ENCODE results near the gene ORAI3. TPM values are rescaled to one million over a fixed set of nuclear protein-coding genes. Genes with fewer than 3 reads are reported as not detected.
A peak's percentile ranks its signal among the peaks of the same experiment; 100 is the strongest.

Gene ORAI3
- total RNA-seq, 1 donor from 2014 or later: 30.2 TPM

- H3K9me3 ChIP-seq: no peaks in the 10 kb centered on the region
- no peak for DNase-seq
- no peak for TF ChIP-seq CTCF (IDR thresholded peaks at IDR 0.05)
- peaks cover 12% of the 10 kb centered on the region for H3K4me1 ChIP-seq
- peaks cover 26% of the 10 kb centered on the region for H3K36me3 ChIP-seq
- no peak overlapping the region for H3K4me3 ChIP-seq
- intact Hi-C loops (cut with DNase I): no loop called here
- no peaks in the 10 kb centered on the region for H3K27me3 ChIP-seq (ENCODE audit: low read depth)
- H3K27ac ChIP-seq: no peak overlapping the region
- no peak for ATAC-seq
Measured at GRCh38 chr16:30942426-30942806, 6.5 kb upstream of the ORAI3 start.

- Histone ChIP-seq H3K36me3 (peaks cover 26% of the 10 kb centered on the region), H3K27me3 (ENCODE audit: low read depth) (no peaks in the 10 kb centered on the region), H3K9me3 (no peaks in the 10 kb centered on the region), H3K4me3 (no peak overlapping the region), H3K27ac (no peak overlapping the region), H3K4me1 (peaks cover 18% of the 10 kb centered on the region)
- no peak for DNase-seq
- TF ChIP-seq CTCF (IDR thresholded peaks at IDR 0.05): no peak
- intact Hi-C loops (cut with DNase I): no loop called here
- no peak for ATAC-seq
Measured at GRCh38 chr16:30944352-30944751, 4.5 kb upstream of the ORAI3 start.

DNA sequence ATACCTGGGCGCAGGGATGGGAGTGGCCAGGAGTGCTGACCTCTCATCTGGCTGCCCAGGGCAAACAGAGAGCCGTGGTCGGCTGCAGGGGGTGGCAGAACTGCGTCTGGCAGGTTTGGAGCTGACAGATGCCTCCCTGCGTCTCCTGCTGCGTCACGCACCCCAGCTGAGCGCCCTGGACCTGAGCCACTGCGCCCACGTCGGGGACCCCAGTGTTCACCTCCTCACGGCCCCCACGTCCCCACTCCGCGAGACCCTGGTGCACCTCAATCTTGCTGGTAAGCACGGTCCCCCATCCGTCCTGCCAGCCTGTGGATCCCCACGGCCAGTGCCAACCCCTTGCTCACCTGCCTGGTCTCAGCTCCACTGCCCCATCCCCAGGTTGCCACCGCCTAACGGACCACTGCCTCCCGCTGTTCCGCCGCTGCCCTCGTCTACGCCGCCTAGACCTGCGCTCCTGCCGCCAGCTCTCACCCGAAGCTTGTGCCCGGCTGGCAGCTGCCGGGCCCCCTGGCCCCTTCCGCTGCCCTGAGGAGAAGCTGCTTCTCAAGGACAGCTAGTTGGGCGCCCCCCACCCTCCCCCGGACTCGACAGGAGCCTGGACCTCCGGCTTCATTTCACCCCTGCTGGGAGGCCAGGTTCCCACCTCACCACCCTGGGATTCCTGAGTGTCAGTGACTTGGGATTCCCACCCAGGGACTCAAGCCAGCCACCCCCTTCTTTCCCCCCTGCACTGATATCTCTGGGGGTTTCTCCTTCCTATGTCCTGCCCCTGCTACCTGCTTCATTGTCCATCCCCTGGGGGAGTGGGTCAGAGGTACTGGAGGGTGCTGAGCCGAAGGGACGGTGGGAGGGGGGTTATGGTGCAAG is 2.0 kb upstream of the ORAI3 start:
- no peak for TF ChIP-seq CTCF (IDR thresholded peaks at IDR 0.05)
- no peaks in the 10 kb centered on the region for H3K27me3 ChIP-seq (ENCODE audit: low read depth)
- H3K4me1 ChIP-seq: peaks cover 36% of the 10 kb centered on the region
- H3K27ac ChIP-seq: no peak overlapping the region
- no peak for ATAC-seq
- peaks cover 26% of the 10 kb centered on the region for H3K36me3 ChIP-seq
- no peak overlapping the region for H3K4me3 ChIP-seq
- intact Hi-C loops (cut with DNase I): no loop called here
- DNase-seq: no peak
- no peaks in the 10 kb centered on the region for H3K9me3 ChIP-seq

GRCh38 chr16:30947541-30947858 is 1.4 kb upstream of the ORAI3 start:
- no peaks in the 10 kb centered on the region for H3K9me3 ChIP-seq
- H3K4me1 ChIP-seq: peaks cover 32% of the 10 kb centered on the region
- ATAC-seq: no peak
- DNase-seq: no peak
- H3K27me3 ChIP-seq (ENCODE audit: low read depth): no peaks in the 10 kb centered on the region
- intact Hi-C loops (cut with DNase I): no loop called here
- peak overlapping the region; percentile 94 for H3K27ac ChIP-seq
- H3K36me3 ChIP-seq: peaks cover 21% of the 10 kb centered on the region
- no peak for TF ChIP-seq CTCF (IDR thresholded peaks at IDR 0.05)
- H3K4me3 ChIP-seq: no peak overlapping the region

GRCh38 chr16:30947859-30948666 is 805 bp upstream of the ORAI3 start:
- DNase-seq (peak; percentile 82), ATAC-seq (peak; percentile 79 to 80)
- Histone ChIP-seq H3K27me3 (ENCODE audit: low read depth) (no peaks in the 10 kb centered on the region), H3K4me1 (peaks cover 37% of the 10 kb centered on the region), H3K36me3 (peaks cover 16% of the 10 kb centered on the region), H3K9me3 (no peaks in the 10 kb centered on the region), H3K4me3 (peak overlapping the region; percentile 91), H3K27ac (peak overlapping the region; percentile 94)
- peak; percentile 20 for TF ChIP-seq CTCF (IDR thresholded peaks at IDR 0.05)
- intact Hi-C loops (cut with DNase I): no loop called here

All from lower lobe of right lung (tissue), 2 donors.